CD4-positive, alpha-beta T cell (primary cell): Measurements from ENCODE around the gene LDLRAD2. TPM values are rescaled to one million over a fixed set of nuclear protein-coding genes. Genes with fewer than 3 reads are reported as not detected.

Experiments
- ATAC-seq: fragments of 200-7000 bp; cut with Tn5 transposase; one replicate; pipeline ENCODE4 v1.10.0; 2022; ENCODE audit warnings: mild to moderate bottlenecking; ENCODE audit not compliant: poor library complexity
- CTCF ChIA-PET: fragments of 350-600 bp; sonication (Branson Sonifier 250); formaldehyde crosslinking; loops from one replicate; lab custom pipeline; 2021; ENCODE audit warnings: antibody characterized with exemption, inconsistent platforms; lab: Charles Lee
- POLR2A ChIA-PET: fragments of 350-600 bp; sonication (Branson Sonifier 250); formaldehyde crosslinking; loops from one replicate; lab custom pipeline; 2021; ENCODE audit warnings: antibody characterized with exemption, inconsistent platforms; lab: Charles Lee
- DNase-seq, 14 experiments: peaks; one replicate each; pipeline ENCODE4 v3.0.0-alpha.2; 2013 to 2020; ENCODE audit warnings: mixed read lengths in 2 of 14
- H3K27ac ChIP-seq, 2 donors: one replicate each; pipeline versions ENCODE4 v1.5.1 to v1.7.0; 2013; ENCODE audit warnings: low read length in 2 of 2, low read depth in 1 of 2, mild to moderate bottlenecking in 1 of 2
- H3K27me3 ChIP-seq, 2 experiments: 1 replicate in 1 of 2; 2 replicates in 1 of 2; pipeline versions ENCODE4 v1.6.1 to v1.7.0; 2013; ENCODE audit warnings: low read length in 2 of 2, control low read depth in 1 of 2, mild to moderate bottlenecking in 1 of 2, moderate library complexity in 1 of 2; ENCODE audit not compliant: insufficient read depth in 2 of 2, control insufficient read depth in 1 of 2
- H3K36me3 ChIP-seq: one replicate; pipeline ENCODE4 v1.6.1; 2013; ENCODE audit warnings: low read length, control low read depth; ENCODE audit not compliant: insufficient read depth
- H3K4me1 ChIP-seq: one replicate; pipeline ENCODE4 v1.6.1; 2013; ENCODE audit warnings: low read length, control low read depth; ENCODE audit not compliant: insufficient read depth
- H3K4me3 ChIP-seq: one replicate; pipeline ENCODE4 v1.5.1; 2013; ENCODE audit warnings: mild to moderate bottlenecking, low read length, moderate library complexity
- H3K9me3 ChIP-seq, 2 experiments: 1 replicate in 1 of 2; 2 replicates in 1 of 2; pipeline versions ENCODE4 v1.6.1 to v1.7.0; 2013; ENCODE audit warnings: low read length in 2 of 2, mild to moderate bottlenecking in 2 of 2, control low read depth in 1 of 2, moderate library complexity in 1 of 2; ENCODE audit not compliant: control insufficient read depth in 1 of 2, insufficient read depth in 1 of 2
- H3K27ac Mint-ChIP-seq: one replicate; pipeline ENCODE4 v1.8.0; 2020; ENCODE audit warnings: mixed read lengths
- H3K27me3 Mint-ChIP-seq: one replicate; pipeline ENCODE4 v1.8.0; 2021; ENCODE audit warnings: mixed read lengths
- H3K36me3 Mint-ChIP-seq: one replicate; pipeline ENCODE4 v1.8.0; 2021; ENCODE audit warnings: low read depth, mixed read lengths
- H3K4me1 Mint-ChIP-seq: one replicate; pipeline ENCODE4 v1.8.0; 2021; ENCODE audit warnings: low read depth, mixed read lengths
- H3K4me3 Mint-ChIP-seq: one replicate; pipeline ENCODE4 v1.8.0; 2020; ENCODE audit warnings: mild to moderate bottlenecking, mixed read lengths
- H3K9me3 Mint-ChIP-seq: one replicate; pipeline ENCODE4 v1.8.0; 2020; ENCODE audit warnings: mixed read lengths
- CTCF ChIP-seq: fragments of 200-600 bp; IDR thresholded peaks from one replicate; pipeline ENCODE4 v1.8.0; 2022; ENCODE audit warnings: antibody characterized with exemption, mild to moderate bottlenecking
- intact Hi-C, 2 experiments: fragments of 100-400 bp; cut with DNase I in 1 of 2; cut with micrococcal nuclease in 1 of 2; formaldehyde crosslinking; loops; one replicate each; pipeline versions ENCODE4 v1.15.1 to v1.9.0; 2023 to 2025; cut with DNase I, micrococcal nuclease
- polyA plus RNA-seq, 2 donors: library from polyadenylated mRNA; unstranded; fragments of 120-200 nt; gene quantifications; one replicate each; pipeline ENCODE4 v1.2.1, GENCODE V29; 2013
- total RNA-seq, 174 experiments: library from RNA in 2 of 174; stranded (reverse) in 2 of 174; gene quantifications; one replicate each; pipeline ENCODE4 v1.2.3 and lab custom pipeline; 2021 to 2026

LDLRAD2 gene
- total RNA-seq (not detected), total RNA-seq (lab: John Stamatoyannopoulos, UW) (0 to 1.2 (median 0.05) reads per million in 172 experiments)
- polyA plus RNA-seq (2013, experiment 1 of 2), result 0.25 TPM
- 0.46 TPM for polyA plus RNA-seq (2013, experiment 2 of 2)

GRCh38 chr1:21811875-21812305 is at the start of gene LDLRAD2:
Gene LDLRAD2 (plus strand): TSS chr1:21812265. CDS start chr1:21812452, 187 bp downstream.
- Histone ChIP-seq H3K9me3 (peaks cover 0 to 7% of the 10 kb centered on the region in 2 experiments), H3K27me3 (peaks cover 10 to 11% of the 10 kb centered on the region in 2 experiments), H3K27ac (no peak within 1 kb of the TSS), H3K4me3 (no peak within 1 kb of the TSS), H3K36me3 (no peaks in the 10 kb centered on the region), H3K4me1 (peaks cover 7% of the 10 kb centered on the region)
- Mint-ChIP-seq H3K27ac (no peak within 1 kb of the TSS), H3K4me3 (peak within 1 kb of the TSS; percentile 12), H3K27me3 (peaks cover 38% of the 10 kb centered on the region), H3K36me3 (no peaks in the 10 kb centered on the region), H3K9me3 (no peaks in the 10 kb centered on the region), H3K4me1 (peaks cover 3% of the 10 kb centered on the region)
- DNase-seq (no peak), ATAC-seq (no peak)
- no peak for TF ChIP-seq CTCF
- POLR2A ChIA-PET, result no interaction called here
- CTCF ChIA-PET, result no interaction called here
- intact Hi-C loops, result no loop called here

GRCh38 chr1:21763236-21763635 is 48.8 kb upstream of the LDLRAD2 start:
- intact Hi-C loops, result no loop called here
- Mint-ChIP-seq H3K36me3 (peaks cover 8% of the 10 kb centered on the region), H3K9me3 (no peaks in the 10 kb centered on the region), H3K4me3 (no peak overlapping the region), H3K4me1 (peaks cover 63% of the 10 kb centered on the region), H3K27me3 (no peaks in the 10 kb centered on the region), H3K27ac (peak overlapping the region; percentile 15)
- no peak overlapping the region for H3K27ac ChIP-seq
- no peaks in the 10 kb centered on the region for H3K9me3 ChIP-seq
- H3K27me3 ChIP-seq, result no peaks in the 10 kb centered on the region
- POLR2A ChIA-PET, result interaction anchor here (1.3 kb wide), 1 partner anchor 12 kb away, joined by 4 read pairs; no protein-coding TSS in a partner anchor
- ATAC-seq (no peak), DNase-seq (no peak)
- H3K4me3 ChIP-seq, result no peak overlapping the region
- CTCF ChIA-PET, result no interaction called here
- no peak for TF ChIP-seq CTCF
- no peaks in the 10 kb centered on the region for H3K36me3 ChIP-seq
- peaks cover 28% of the 10 kb centered on the region for H3K4me1 ChIP-seq

GRCh38 chr1:21763694-21764419 is 48.2 kb upstream of the LDLRAD2 start:
- H3K36me3 ChIP-seq, result no peaks in the 10 kb centered on the region
- H3K27ac ChIP-seq, result no peak overlapping the region
- DNase-seq, result no peak
- no peaks in the 10 kb centered on the region for H3K9me3 ChIP-seq
- no peaks in the 10 kb centered on the region for H3K27me3 Mint-ChIP-seq
- H3K9me3 Mint-ChIP-seq, result no peaks in the 10 kb centered on the region
- no peak overlapping the region for H3K4me3 Mint-ChIP-seq
- peaks cover 11% of the 10 kb centered on the region for H3K36me3 Mint-ChIP-seq
- intact Hi-C loops, result no loop called here
- no peak for TF ChIP-seq CTCF
- H3K27ac Mint-ChIP-seq, result no peak overlapping the region
- peaks cover 33% of the 10 kb centered on the region for H3K4me1 ChIP-seq
- H3K4me1 Mint-ChIP-seq, result peaks cover 63% of the 10 kb centered on the region
- ATAC-seq, result no peak
- ChIA-PET CTCF (no interaction called here), POLR2A (no interaction called here)
- H3K4me3 ChIP-seq, result no peak overlapping the region
- H3K27me3 ChIP-seq, result no peaks in the 10 kb centered on the region
